ENCODE results near the gene RPS27A.
"Not testable (repeated sequence)": the region's sequence is repeated elsewhere in the genome, so short reads cannot be mapped to it uniquely, and the experiment has no call there.

Gene RPS27A

DNA sequence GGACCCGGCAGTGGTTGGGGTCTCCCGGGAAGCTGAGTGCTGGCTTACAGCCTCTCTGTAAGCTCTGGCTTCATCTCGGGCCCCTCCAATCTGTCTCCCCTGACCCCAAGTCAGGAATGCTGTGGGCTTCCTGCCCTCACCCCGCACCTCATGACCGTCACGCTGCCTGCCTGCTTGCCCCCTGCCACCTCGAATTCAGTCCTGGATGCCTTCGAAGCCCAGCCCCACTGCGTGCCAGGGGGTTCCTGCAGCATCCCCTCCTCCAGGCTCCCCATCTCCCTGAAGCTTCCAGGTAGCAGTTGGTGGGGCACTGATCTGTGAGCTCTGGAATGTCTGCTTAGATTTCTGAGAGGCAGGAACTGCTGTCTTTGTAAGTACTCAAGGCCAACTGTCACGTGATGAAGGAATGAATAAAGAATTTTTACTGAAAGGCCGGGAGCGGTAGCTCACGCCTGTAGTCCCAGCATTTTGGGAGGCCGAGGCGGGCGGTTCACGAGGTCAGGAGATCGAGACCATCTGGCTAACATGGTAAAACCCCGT is 6.9 kb upstream of the RPS27A start:
- Histone ChIP-seq H3K4me3 (ENCODE audit: extremely low read depth, insufficient read depth, low read length, poor library complexity, severe bottlenecking) (no peak overlapping the region), H3K36me3 (ENCODE audit: control insufficient read depth, insufficient read depth, low read length) (peaks cover 30% of the 10 kb centered on the region), H3K4me1 (ENCODE audit: control insufficient read depth, insufficient read depth, low read length, poor library complexity, severe bottlenecking) (peaks cover 7% of the 10 kb centered on the region), H3K27ac (ENCODE audit: low read depth, low read length, severe bottlenecking) (no peak overlapping the region), H3K9me3 (ENCODE audit: control insufficient read depth, low read length) (no peaks in the 10 kb centered on the region)
- WGBS, 2 experiments (ENCODE audit: insufficient coverage in 2 of 2): 88 to 92% methylated on average over 17 to 19 of the region's 19 CpGs

DNA sequence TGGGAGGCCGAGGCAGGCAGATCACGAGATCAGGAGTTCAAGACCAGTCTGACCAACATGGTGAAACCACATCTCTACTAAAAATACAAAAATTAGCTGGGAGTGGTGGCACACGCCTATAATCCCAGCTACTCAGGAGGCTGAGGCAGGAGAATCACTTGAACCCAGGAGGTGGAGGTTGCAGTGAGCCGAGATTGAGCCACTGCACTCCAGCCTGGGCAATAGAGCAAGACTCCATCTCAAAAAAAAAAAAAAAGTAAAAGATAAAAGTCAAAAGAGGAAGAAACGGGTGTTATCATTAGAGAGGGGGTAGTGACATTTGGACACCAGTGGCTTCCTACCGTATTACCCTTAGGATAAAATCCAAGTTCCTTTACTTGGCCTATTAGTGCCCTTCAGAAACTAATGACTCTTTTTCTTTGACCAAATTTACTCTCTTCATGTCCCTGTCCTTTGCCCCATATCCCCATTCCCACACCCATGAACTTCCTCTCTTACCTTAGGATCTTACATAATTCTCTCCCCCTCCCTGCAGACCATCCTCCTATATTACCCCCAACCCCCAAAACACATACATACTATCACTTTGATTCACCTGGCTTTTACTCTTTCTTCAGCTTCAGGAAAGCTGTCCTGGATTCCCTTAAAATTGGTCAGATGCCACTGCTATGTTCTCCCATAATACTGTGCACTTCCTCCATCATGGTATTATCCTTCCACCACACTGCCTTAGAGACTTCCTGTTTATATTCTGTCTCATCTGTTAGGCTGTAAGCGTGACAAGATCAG is 4.9 kb upstream of the RPS27A start:
- not testable (repeated sequence) for H3K27ac ChIP-seq (ENCODE audit: low read depth, low read length, severe bottlenecking); H3K4me3 ChIP-seq (ENCODE audit: extremely low read depth, insufficient read depth, low read length, poor library complexity, severe bottlenecking)
- WGBS, 2 experiments (ENCODE audit: insufficient coverage in 2 of 2): 100% methylated on average over 4 of the region's 7 CpGs

DNA sequence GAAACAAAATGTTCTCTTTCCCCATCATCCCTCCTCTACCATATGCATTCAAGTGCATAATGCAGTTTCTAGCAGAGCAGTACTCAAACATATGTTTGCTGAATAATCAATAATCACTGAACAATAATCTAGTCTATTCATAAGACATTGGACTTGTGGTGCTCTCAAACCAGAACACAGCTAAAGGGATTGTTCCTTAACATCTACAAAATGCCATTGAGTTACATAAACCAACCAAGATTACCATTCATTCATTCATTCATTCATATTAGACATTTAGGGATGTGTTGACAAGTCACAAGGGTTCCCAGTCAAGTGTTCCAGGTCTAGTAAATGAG is 4.3 kb upstream of the RPS27A start:
- no peak overlapping the region for H3K27ac ChIP-seq (ENCODE audit: low read depth, low read length, severe bottlenecking)

More for the DNA sequence above, 4.9 kb upstream of the RPS27A start:
- peaks cover 22% of the 10 kb centered on the region for H3K36me3 ChIP-seq (ENCODE audit: control insufficient read depth, insufficient read depth, low read length)
- H3K4me1 ChIP-seq (ENCODE audit: control insufficient read depth, insufficient read depth, low read length, poor library complexity, severe bottlenecking); H3K9me3 ChIP-seq (ENCODE audit: control insufficient read depth, low read length): not testable (repeated sequence)

DNA sequence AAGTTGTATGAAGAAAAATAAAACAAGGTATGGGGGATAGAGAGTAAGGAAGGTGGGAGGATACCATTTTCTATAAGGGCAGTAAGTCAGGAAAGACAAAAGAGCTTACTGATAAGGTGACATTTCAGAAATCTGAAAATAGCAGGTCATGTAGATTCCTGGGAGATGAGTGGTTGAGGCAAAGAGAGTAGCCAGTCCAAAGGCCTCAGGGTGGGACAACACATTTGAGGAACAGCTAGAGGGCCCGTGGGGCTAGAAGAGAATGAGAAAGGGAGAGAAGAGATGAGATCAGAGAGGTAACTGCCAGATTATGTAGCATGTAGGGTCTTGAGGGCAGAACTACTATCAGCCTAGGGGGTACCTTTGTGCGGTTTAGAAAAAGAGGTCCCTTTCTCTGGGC is 3.3 kb upstream of the RPS27A start:
- H3K4me1 ChIP-seq (ENCODE audit: control insufficient read depth, insufficient read depth, low read length, poor library complexity, severe bottlenecking): peaks cover 11% of the 10 kb centered on the region
- no peak overlapping the region for H3K4me3 ChIP-seq (ENCODE audit: extremely low read depth, insufficient read depth, low read length, poor library complexity, severe bottlenecking)
- 97 to 100% methylated on average over 2 of the region's 2 CpGs for WGBS, 2 experiments (ENCODE audit: insufficient coverage in 2 of 2)
- H3K27ac ChIP-seq (ENCODE audit: low read depth, low read length, severe bottlenecking): no peak overlapping the region
- H3K36me3 ChIP-seq (ENCODE audit: control insufficient read depth, insufficient read depth, low read length): peaks cover 26% of the 10 kb centered on the region
- no peaks in the 10 kb centered on the region for H3K9me3 ChIP-seq (ENCODE audit: control insufficient read depth, low read length)

More for the DNA sequence above, 4.3 kb upstream of the RPS27A start:
- H3K4me3 ChIP-seq (ENCODE audit: extremely low read depth, insufficient read depth, low read length, poor library complexity, severe bottlenecking): no peak overlapping the region
- H3K9me3 ChIP-seq (ENCODE audit: control insufficient read depth, low read length): no peaks in the 10 kb centered on the region
- peaks cover 22% of the 10 kb centered on the region for H3K36me3 ChIP-seq (ENCODE audit: control insufficient read depth, insufficient read depth, low read length)
- peaks cover 7% of the 10 kb centered on the region for H3K4me1 ChIP-seq (ENCODE audit: control insufficient read depth, insufficient read depth, low read length, poor library complexity, severe bottlenecking)

DNA sequence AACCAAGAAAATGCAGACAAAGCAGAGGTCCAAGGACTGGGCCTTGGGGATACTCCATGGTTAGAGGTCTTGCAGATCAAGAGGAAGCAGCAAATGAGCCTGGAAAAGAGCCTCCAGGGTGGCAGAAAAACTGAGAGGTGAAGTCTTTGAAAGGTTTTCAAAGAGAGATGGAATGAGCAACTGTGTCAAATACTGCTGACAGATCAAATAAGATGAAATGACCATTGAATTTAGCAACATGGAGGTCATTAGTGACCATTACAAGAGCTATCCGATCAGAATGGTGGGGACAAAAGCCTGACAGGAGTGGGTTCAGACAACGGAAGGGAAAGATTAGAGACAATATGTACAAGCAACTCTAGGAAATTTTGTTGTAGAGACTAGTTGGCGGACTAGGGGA is 1.9 kb upstream of the RPS27A start:
- H3K36me3 ChIP-seq (ENCODE audit: control insufficient read depth, insufficient read depth, low read length): peaks cover 38% of the 10 kb centered on the region
- H3K9me3 ChIP-seq (ENCODE audit: control insufficient read depth, low read length): no peaks in the 10 kb centered on the region
- H3K27ac ChIP-seq (ENCODE audit: low read depth, low read length, severe bottlenecking): no peak overlapping the region
- no peak overlapping the region for H3K4me3 ChIP-seq (ENCODE audit: extremely low read depth, insufficient read depth, low read length, poor library complexity, severe bottlenecking)
- H3K4me1 ChIP-seq (ENCODE audit: control insufficient read depth, insufficient read depth, low read length, poor library complexity, severe bottlenecking): peaks cover 20% of the 10 kb centered on the region
- WGBS, 2 experiments (ENCODE audit: insufficient coverage in 2 of 2): 98 to 100% methylated on average over 3 of the region's 3 CpGs

DNA sequence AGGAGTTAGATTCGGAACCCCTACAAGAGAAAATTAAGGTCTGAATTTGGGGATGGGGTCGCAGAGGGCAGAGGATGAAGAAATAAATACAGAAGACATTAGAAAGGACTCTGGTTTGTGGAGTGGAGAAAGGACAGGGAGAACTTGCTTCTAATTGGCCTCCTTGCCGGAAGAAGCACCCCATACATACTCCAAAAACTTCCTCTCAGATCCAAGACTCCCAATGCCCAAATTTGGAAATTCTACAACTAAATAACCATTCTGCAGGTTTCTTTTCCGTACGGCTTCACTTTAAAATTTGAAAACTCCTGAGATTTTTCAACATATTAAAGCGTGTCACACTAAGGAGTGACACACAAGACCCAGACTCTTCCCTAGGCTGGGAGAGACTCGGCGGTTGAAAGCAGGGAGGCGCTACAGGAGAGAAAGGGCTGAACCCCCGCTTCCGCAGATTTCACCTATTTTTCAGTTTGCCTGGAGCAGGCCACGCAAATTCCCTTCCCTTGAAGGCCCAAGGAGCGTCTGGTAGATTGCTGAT is 873 bp upstream of the RPS27A start:
- H3K4me1 ChIP-seq (ENCODE audit: control insufficient read depth, insufficient read depth, low read length, poor library complexity, severe bottlenecking): peaks cover 22% of the 10 kb centered on the region
- H3K27ac ChIP-seq (ENCODE audit: low read depth, low read length, severe bottlenecking): peak overlapping the region; percentile 95
- H3K4me3 ChIP-seq (ENCODE audit: extremely low read depth, insufficient read depth, low read length, poor library complexity, severe bottlenecking): peak overlapping the region; percentile 99
- WGBS, 2 experiments (ENCODE audit: insufficient coverage in 2 of 2): 8 to 9% methylated on average over 8 to 10 of the region's 13 CpGs
- no peaks in the 10 kb centered on the region for H3K9me3 ChIP-seq (ENCODE audit: control insufficient read depth, low read length)
- H3K36me3 ChIP-seq (ENCODE audit: control insufficient read depth, insufficient read depth, low read length): peaks cover 46% of the 10 kb centered on the region

DNA sequence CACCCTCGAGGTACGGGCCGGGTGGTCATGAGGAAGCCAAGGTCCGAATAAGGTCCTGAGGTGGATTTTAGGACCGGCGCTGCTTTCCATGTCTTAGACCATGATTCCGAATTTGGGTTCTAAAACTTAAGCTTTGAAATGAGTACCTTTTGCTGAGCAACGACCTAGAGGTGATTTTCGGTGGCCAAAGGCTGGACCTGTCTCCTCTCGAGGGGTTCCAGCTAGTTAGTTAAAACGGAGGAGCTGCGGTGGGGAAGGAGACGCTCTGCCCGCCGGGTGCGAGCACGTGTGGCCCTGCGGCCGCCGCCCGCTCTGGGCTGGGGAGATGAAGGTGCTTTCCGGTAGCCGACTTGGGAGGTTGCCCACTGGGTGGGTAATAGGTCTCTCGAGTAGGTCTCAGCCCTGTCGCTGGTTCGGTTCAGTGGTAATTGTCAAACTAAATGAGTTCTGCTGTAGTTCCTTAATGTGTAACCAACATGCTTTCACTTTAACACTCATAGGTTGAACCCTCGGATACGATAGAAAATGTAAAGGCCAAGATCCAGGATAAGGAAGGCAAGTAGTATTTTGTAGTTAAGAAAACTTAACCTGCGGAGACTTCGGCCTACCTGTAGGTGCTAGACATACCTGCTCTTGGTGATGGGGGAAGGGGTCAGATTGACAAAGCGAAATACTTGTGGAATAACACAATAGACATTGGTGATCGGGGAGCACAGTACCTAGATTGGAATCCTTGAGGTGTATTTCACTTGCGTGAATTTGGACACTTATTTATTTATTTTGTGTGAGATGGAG is 572 bp downstream of the RPS27A start:
- WGBS, 2 experiments (ENCODE audit: insufficient coverage in 2 of 2): 2 to 4% methylated on average over 23 to 27 of the region's 33 CpGs
- Histone ChIP-seq H3K4me3 (ENCODE audit: extremely low read depth, insufficient read depth, low read length, poor library complexity, severe bottlenecking) (peak overlapping the region; percentile 99), H3K36me3 (ENCODE audit: control insufficient read depth, insufficient read depth, low read length) (peaks cover 50% of the 10 kb centered on the region), H3K4me1 (ENCODE audit: control insufficient read depth, insufficient read depth, low read length, poor library complexity, severe bottlenecking) (peaks cover 19% of the 10 kb centered on the region), H3K27ac (ENCODE audit: low read depth, low read length, severe bottlenecking) (peak overlapping the region; percentile 95), H3K9me3 (ENCODE audit: control insufficient read depth, low read length) (no peaks in the 10 kb centered on the region)

DNA sequence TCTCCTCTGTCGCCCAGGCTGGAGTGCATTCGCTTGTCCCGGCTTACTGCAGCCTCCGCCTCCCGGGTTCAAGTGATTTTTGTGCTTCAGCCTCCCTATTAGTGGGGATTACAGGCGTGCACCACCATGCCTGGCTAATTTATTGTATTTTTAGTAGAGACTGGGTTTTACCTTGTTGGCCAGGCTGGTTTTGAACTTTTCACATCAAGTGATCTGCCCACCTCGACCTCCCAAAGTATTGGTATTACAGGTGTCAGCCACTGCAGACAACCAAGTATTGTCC is 1.1 kb downstream of the RPS27A start:
- 46% methylated on average over 6 of the region's 7 CpGs; no CpG with 5 or more reads in 1 of the 2 experiments for WGBS, 2 experiments (ENCODE audit: insufficient coverage in 2 of 2)
- Histone ChIP-seq H3K27ac (ENCODE audit: low read depth, low read length, severe bottlenecking) (peak overlapping the region; percentile 95), H3K4me3 (ENCODE audit: extremely low read depth, insufficient read depth, low read length, poor library complexity, severe bottlenecking) (peak overlapping the region; percentile 99), H3K9me3 (ENCODE audit: control insufficient read depth, low read length) (no peaks in the 10 kb centered on the region), H3K36me3 (ENCODE audit: control insufficient read depth, insufficient read depth, low read length) (peaks cover 53% of the 10 kb centered on the region), H3K4me1 (ENCODE audit: control insufficient read depth, insufficient read depth, low read length, poor library complexity, severe bottlenecking) (peaks cover 14% of the 10 kb centered on the region)

DNA sequence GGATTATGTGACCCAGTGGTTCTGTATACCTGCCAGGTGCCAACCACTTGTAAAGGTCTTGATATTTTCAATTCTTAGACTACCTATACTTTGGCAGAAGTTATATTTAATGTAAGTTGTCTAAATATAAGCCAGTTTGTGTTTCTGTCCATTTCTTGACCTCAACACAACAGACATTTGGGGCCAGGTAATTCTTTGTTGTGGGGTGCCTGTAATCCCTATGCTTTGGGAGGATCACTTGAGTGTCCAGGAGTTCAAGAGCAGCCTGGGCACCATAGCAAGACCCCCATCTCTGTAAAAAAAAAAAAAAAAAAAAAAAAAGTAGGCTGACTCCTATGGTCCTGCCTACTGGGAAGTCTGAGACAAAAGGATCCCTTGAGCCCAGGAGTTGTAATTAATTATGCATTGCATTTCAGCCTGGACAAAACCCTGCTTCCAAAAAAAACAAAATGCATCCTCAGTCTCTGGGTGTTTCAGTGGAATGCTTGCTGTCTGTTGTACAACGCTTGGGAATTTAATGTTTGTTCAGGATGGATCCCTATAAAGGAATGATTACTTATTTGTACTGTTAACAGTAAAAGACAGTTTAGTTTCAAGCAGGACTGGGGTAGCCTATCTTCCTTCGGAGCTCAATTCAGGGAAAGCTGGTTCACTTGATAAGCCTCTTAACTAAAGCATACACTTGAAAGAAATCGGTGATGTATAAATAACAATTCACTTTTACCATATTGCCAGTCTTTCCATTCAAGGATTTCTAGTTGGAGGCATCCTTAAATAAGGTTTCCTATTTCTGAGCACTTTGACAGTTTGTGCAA is 3.4 kb downstream of the RPS27A start:
- Histone ChIP-seq H3K27ac (ENCODE audit: low read depth, low read length, severe bottlenecking) (no peak overlapping the region), H3K36me3 (ENCODE audit: control insufficient read depth, insufficient read depth, low read length) (peaks cover 49% of the 10 kb centered on the region), H3K4me1 (ENCODE audit: control insufficient read depth, insufficient read depth, low read length, poor library complexity, severe bottlenecking) (peaks cover 14% of the 10 kb centered on the region), H3K9me3 (ENCODE audit: control insufficient read depth, low read length) (no peaks in the 10 kb centered on the region), H3K4me3 (ENCODE audit: extremely low read depth, insufficient read depth, low read length, poor library complexity, severe bottlenecking) (no peak overlapping the region)
- WGBS, 2 experiments (ENCODE audit: insufficient coverage in 2 of 2): 100% methylated on average over 1 of the region's 3 CpGs; no CpG with 5 or more reads in 1 of the 2 experiments

DNA sequence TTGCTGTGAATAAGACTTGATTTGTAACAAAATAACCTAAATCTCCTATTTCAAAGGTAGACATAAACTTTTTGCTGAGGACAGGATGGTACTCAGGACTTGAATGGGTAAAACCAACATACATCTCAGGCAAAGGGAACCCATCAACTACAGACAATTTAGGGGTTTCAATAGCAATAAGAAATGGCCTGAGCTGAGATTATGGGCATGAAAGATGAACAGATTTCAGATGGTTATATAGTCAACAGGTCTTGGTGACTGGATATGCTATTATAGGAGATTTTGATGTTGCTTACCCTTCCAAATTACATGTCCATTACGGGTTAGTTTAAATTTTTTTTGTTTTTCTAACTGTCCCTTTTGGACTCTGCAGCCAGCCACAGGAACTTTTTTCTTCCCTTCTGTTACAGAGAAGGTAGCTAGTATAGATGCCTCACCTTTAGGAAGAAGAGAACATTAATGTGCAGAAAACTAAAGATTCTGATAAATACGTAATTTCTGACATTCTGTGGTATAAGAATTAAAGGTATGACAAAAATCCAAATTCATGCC is 4.6 kb downstream of the RPS27A start:
- Histone ChIP-seq H3K9me3 (ENCODE audit: control insufficient read depth, low read length) (no peaks in the 10 kb centered on the region), H3K4me3 (ENCODE audit: extremely low read depth, insufficient read depth, low read length, poor library complexity, severe bottlenecking) (no peak overlapping the region), H3K4me1 (ENCODE audit: control insufficient read depth, insufficient read depth, low read length, poor library complexity, severe bottlenecking) (peaks cover 14% of the 10 kb centered on the region), H3K27ac (ENCODE audit: low read depth, low read length, severe bottlenecking) (no peak overlapping the region), H3K36me3 (ENCODE audit: control insufficient read depth, insufficient read depth, low read length) (peaks cover 57% of the 10 kb centered on the region)
- WGBS, 2 experiments (ENCODE audit: insufficient coverage in 2 of 2): no CpG with 5 or more reads among the region's 2 CpGs
